ENCODE measurements around the gene C19orf73. TPM values are rescaled to one million over a fixed set of nuclear protein-coding genes. Genes with fewer than 3 reads are reported as not detected.

Gene C19orf73
- total RNA-seq, 3 donors from 2014 or later, result 1.8 to 3.2 (median 2.1) TPM

DNA sequence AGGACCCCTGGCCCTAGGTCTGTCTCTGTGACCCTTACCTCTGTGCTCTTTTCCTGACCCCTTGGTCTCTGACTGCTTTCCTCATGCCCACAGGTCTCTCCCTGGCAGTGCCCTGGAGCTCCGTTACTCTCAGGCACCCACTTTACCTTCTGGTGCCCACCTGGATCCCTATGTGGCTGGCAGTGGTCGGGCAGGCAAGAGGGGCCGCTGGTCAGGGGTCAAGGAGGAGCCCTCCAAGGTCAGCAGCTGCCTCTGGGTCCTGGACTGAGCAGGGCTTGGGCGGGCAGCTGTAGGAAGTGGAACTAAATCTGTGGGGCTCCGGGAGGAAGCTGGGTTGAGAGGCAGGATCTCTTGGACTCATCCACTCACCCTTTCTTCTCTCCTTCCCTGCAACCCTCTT lies 16.7 kb upstream of the C19orf73 start:
- intact Hi-C loops (cut with DNase I, micrococcal nuclease), result no loop called here
- DNase-seq (no peak), ATAC-seq (no peak)
- H3K4me3 ChIP-seq, result no peak overlapping the region
- peaks cover 23% of the 10 kb centered on the region for H3K4me1 ChIP-seq (ENCODE audit: low read depth)
- no peaks in the 10 kb centered on the region for H3K9me3 ChIP-seq
- H3K36me3 ChIP-seq (ENCODE audit: low read depth), result no peaks in the 10 kb centered on the region
- TF ChIP-seq, protein P1, sequence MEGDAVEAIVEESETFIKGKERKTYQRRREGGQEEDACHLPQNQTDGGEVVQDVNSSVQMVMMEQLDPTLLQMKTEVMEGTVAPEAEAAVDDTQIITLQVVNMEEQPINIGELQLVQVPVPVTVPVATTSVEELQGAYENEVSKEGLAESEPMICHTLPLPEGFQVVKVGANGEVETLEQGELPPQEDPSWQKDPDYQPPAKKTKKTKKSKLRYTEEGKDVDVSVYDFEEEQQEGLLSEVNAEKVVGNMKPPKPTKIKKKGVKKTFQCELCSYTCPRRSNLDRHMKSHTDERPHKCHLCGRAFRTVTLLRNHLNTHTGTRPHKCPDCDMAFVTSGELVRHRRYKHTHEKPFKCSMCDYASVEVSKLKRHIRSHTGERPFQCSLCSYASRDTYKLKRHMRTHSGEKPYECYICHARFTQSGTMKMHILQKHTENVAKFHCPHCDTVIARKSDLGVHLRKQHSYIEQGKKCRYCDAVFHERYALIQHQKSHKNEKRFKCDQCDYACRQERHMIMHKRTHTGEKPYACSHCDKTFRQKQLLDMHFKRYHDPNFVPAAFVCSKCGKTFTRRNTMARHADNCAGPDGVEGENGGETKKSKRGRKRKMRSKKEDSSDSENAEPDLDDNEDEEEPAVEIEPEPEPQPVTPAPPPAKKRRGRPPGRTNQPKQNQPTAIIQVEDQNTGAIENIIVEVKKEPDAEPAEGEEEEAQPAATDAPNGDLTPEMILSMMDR (IDR thresholded peaks at IDR 0.05), result no peak

DNA sequence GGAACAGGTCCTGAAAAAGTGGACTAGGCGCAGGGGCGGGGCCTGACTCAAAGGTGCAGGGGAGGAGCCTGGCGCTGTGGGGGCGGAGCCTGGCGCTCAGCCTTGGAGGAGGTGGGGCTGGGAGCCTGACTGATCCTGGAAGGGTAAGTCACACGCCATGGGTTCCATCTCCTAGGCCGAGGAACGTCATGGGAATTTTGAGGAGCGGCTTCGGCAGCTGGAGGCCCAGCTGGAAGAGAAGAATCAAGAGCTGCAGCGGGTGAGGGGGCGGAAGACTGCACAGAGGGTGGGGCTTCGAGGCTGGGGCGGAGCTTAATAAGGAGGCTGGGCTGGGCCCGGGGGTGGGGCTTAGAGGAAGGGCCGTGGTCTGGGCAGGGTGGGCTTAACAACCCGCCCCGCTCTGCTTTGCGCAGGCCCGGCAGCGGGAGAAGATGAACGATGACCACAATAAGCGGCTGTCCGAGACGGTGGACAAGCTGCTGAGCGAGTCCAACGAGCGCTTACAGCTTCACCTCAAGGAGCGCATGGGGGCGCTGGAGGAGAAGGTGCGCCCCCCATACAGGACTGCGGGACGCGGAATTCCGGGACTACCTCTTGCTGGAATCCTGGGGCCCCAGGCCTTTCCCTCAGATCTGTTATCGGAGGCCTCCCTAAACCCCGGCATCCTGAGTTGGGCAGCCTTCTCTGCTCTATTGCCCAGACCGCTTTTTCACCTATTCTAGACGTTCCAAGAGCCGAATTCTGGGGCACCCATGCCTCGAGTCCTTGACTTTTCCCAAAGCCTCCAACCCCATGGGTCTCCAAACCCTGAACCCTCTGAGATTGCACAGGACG lies 14.9 kb upstream of the C19orf73 start:
- no peak overlapping the region for H3K4me3 ChIP-seq

DNA sequence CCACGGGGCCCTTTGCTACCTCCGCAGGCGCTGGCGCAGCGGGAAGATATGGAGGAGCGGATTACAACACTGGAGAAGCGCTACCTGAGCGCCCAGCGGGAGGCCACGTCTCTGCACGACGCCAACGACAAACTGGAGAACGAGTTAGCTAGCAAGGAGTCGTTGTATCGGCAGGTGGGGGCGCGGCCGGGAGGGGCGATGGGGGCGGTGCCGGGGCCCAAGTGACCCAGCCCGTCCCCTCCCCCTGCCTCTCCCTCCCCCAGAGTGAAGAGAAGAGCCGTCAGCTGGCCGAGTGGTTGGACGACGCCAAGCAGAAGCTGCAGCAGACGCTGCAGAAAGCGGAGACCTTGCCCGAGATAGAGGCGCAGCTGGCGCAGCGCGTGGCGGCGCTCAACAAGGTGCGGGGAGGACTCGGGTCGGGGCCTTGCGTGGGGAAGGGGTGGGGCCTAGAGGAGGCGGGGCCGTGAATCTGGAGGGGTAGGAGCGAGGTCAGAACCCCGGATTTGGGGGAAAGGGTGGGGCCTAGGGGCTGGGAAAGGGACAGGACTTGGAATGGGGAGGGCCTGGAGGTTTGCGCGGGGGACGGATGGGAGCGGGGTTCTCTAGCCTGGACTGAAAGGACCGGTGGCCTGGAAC lies 14.1 kb upstream of the C19orf73 start:
- ATAC-seq, result peak; percentile 17
- Histone ChIP-seq H3K36me3 (ENCODE audit: low read depth) (no peaks in the 10 kb centered on the region), H3K9me3 (no peaks in the 10 kb centered on the region), H3K4me3 (no peak overlapping the region), H3K4me1 (ENCODE audit: low read depth) (peaks cover 30% of the 10 kb centered on the region)
- peak; percentile 68 to 83 (median 81) for DNase-seq
- intact Hi-C loops (cut with DNase I, micrococcal nuclease), result no loop called here
- TF ChIP-seq, protein P1 (IDR thresholded peaks at IDR 0.05), result no peak

More for the DNA sequence above, 14.9 kb upstream of the C19orf73 start:
- intact Hi-C loops (cut with DNase I, micrococcal nuclease), result no loop called here
- H3K4me1 ChIP-seq (ENCODE audit: low read depth), result peaks cover 27% of the 10 kb centered on the region
- no peaks in the 10 kb centered on the region for H3K36me3 ChIP-seq (ENCODE audit: low read depth)
- H3K9me3 ChIP-seq, result no peaks in the 10 kb centered on the region
- ATAC-seq (peak; percentile 78), DNase-seq (peak; percentile 83 to 96 (median 94))
- TF ChIP-seq, protein P1 (IDR thresholded peaks at IDR 0.05), result no peak

DNA sequence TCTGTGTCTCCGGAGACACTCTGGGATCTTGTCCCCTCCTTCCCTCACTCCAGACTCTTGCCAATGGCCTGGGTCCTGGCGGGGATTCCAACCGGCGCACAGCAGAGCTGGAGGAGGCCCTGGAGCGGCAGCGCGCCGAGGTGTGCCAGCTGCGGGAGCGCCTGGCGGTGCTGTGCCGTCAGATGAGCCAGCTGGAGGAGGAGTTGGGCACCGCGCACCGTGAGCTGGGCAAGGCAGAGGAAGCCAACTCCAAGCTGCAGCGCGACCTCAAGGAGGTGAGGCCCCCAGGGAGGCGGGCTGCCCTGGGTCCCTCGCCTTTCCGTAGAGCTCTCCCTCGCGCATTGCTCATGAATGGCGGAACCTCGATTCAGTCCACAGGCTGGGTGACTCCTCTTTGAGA lies 11.4 kb upstream of the C19orf73 start:
- TF ChIP-seq, protein P1 (IDR thresholded peaks at IDR 0.05), result no peak
- ATAC-seq, result no peak
- Histone ChIP-seq H3K4me3 (no peak overlapping the region), H3K4me1 (ENCODE audit: low read depth) (peaks cover 25% of the 10 kb centered on the region), H3K9me3 (no peaks in the 10 kb centered on the region), H3K36me3 (ENCODE audit: low read depth) (no peaks in the 10 kb centered on the region)
- no peak for DNase-seq
- intact Hi-C loops (cut with DNase I, micrococcal nuclease), result no loop called here

DNA sequence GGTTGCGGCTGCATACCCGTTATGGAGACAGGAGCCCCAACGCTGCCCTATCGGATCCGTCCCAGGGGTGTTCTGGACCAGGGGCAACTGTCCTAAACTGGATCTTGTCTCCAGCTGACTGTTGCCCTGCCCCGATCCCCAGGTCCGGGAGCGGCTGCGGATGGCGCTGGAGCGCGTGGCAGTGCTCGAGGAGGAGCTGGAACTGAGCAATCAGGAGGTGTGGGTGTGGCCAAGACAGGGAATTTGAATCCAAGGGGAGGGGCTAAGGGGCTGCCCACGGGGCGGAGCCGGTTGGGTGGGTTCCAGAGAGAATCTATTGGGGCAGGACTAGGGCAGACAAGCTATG lies 10.3 kb upstream of the C19orf73 start:
- intact Hi-C loops (cut with DNase I, micrococcal nuclease), result no loop called here
- TF ChIP-seq, protein P1 (IDR thresholded peaks at IDR 0.05), result no peak
- Histone ChIP-seq H3K4me3 (no peak overlapping the region), H3K4me1 (ENCODE audit: low read depth) (peaks cover 35% of the 10 kb centered on the region), H3K9me3 (no peaks in the 10 kb centered on the region), H3K36me3 (ENCODE audit: low read depth) (no peaks in the 10 kb centered on the region)
- peak in 2 of 3 donors; percentile 58 to 66 for DNase-seq
- ATAC-seq, result no peak

Measured in mucosa of descending colon (tissue), 3 donors.